AML-193 (cell line): ENCODE results near the gene LNPK.
A peak's percentile ranks its signal among the peaks of the same experiment; 100 is the strongest.
"Not testable (repeated sequence)": the region's sequence is repeated elsewhere in the genome, so short reads cannot be mapped to it uniquely, and the experiment has no call there.

Source experiments
- DNase-seq, 2 experiments: peaks; one replicate each; lab custom pipeline; 2025; lab: John Stamatoyannopoulos, UW

LNPK gene, protein sequence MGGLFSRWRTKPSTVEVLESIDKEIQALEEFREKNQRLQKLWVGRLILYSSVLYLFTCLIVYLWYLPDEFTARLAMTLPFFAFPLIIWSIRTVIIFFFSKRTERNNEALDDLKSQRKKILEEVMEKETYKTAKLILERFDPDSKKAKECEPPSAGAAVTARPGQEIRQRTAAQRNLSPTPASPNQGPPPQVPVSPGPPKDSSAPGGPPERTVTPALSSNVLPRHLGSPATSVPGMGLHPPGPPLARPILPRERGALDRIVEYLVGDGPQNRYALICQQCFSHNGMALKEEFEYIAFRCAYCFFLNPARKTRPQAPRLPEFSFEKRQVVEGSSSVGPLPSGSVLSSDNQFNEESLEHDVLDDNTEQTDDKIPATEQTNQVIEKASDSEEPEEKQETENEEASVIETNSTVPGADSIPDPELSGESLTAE

DNA sequence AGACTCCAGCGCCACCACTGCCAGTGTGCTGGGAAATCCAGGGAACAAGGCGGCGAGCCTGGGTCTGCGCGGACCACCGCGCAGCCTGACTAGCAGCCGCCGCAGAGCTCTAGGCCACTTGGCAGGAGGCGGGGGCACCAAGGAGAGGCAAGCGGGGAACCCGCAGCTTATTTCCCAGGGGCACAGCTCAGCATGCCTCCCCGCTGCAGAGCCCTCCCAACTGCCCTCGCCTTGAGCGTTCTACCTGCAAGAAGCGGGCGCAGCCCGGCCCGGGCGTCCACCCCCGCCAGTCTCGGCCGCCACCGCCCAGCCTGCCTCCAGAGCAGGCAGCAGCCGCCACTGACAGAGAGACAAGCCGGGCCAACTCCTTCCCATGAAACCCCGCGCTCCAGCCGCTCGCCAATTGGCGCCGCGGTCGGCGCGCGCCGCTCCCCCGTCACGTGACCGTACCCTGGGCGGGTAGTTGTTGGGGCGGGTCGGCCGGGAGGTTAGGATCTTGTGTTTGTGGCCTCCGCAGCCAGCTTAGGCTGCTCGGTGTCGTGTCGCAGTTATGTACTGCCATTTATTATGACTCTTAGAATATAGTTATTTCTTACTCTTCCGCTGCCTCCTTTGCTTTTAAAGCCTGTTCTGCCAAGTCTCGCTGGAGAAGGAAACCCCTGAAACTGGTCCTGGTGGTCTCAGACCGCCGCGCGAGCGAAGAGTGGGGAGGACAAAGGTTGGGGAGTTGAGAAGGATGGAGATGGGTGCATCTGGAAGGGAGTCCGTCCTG, at the start of gene LNPK:
Gene LNPK (minus strand): TSS at position 352 of the 772 bp plus-strand sequence. CDS start 6,683 bp downstream, outside the sequence.
- peak; percentile 87 to 88 for DNase-seq

DNA sequence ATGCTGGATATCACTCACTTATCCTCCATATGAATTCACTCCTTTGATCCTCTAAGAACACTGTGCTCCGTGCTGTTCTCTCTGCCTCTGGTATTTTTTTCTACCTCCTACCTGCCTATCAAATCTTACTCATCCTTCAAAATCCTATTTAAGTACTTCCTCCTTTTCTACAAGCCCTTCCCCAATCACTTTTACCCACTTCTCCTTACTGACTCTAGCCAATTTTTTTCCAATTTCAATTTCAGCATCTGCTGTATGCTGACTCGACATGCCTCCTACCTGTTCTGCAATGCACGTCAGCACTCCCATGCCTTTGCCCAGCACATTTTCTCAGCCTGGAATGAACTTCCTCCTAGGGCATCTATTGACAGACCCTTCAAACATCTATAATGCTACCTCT, 37.3 kb upstream of the LNPK start:
- peak; percentile 30 to 43 for DNase-seq

DNA sequence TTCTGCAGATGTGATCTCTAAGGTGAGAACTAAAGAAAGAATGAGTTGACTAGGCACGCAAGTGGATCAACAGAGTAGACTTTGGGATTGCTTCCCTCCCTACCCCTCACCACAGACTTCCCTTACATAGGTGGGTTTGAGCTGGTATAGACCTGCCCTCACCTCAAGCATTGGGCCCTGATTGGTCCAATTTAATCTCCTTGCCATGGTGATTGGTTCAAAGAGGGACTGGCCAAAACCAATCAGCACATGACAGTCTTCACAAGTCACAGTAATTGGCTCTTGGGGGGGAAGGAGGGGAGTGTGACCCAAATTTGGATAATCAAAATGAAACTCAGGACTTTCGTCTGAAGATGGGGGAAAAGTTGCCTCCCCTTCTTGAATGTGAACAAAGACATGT, 36.6 kb upstream of the LNPK start:
- DNase-seq: no peak

DNA sequence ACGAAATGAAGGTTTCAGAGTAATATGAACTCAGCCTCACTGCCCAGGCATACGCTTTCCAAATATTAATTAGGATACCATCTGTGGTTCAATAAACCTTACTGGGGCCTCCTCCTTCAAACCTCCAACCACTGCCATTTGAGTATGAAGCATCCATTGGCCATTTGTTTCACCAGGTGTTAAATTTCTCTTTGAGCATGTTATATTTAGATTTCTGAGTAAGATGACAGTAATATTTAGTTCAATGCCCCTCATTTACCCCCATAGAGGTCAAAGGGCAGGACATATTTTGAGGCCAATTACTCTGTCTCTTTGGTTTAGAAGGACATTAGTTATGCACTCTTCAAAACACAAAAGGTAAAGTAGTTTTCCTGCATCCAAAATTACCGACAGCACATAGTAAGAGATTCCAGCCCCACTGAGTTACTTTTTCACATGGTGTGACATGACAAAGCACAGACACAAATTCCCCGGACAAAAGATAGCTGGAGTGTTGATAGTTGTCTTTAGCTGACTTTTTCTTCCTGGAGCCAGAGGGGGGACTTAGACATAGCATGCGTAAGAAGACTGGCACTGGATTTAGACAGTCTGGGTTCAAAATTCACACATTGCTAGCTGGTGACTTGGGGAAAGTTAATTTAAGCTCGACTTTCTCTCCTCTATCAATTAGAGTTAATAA, 33.1 kb upstream of the LNPK start:
- no peak for DNase-seq

DNA sequence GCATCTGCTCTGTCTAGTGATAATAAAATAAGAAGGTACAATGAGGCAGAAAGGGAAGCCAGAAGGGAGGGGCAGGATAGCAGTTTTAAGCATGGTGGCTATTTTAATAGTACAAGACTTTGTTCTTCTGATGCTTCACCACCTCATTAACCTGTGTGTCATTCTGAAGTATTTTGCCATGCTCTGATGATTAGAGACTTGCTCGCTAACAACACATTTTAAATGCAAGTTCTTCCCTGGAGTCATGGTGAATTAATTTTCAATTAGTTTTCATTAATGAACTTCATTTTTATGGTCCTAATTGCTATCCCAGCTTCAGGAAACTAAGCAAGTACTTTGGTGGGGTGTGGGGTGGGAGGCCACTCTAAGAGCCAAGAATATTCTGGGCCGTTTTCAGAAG, 25.7 kb upstream of the LNPK start:
- DNase-seq: no peak

DNA sequence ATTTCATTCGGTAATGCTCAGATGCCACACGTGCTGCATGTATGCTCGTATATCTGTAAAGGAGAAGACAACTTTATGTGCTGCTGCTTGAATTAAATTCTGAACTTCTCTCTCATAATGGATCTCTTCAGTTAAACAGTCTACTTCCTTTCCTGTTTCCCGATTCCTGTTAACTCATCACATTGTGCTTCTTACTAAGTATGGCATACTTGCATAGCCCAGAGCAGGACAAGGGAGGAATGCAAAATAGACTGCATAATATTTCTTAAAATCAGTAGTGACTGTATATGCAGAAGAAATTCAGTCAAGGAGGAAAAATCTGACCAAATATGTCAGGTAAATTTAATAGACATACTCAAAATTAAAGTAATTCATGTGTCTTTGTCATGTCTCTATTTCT, 23.9 kb upstream of the LNPK start:
- DNase-seq: no peak

DNA sequence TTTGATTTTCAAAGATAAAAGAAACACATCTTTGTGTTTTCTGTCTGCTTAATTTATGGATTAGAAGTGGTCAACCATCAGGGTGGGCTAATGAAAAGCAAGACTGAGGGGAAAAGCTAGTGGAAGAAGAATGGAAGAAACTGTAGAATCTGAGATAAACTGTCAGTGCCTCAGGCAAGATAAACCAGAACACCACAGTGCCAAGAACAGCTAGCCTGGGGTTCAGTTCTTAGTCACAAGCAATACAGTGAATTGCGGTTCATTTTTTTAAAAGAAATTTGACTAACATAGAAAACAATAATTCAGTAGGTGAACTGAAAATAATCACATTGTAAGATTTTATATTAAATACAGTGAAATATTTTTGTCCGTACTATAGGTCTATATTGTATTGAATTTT, 22.0 kb upstream of the LNPK start:
- DNase-seq: no peak

DNA sequence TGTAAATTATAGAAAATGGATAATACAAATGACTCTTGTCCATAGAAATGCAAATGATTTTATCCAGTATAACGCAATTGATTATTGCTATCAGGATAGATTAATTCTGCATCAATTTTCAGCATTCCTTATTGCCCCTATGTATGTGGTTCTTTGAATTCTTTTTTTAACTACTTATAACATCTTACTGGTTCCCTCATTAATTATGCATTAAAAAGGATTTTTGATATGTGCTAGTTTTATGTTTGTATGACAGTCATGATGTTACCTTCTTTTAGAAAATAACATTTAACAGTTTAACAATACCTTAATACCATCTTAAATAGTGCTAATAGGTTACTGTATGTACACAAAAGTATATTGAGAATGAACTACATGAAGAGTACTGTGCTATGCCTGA, 20.0 kb upstream of the LNPK start:
- no peak for DNase-seq

DNA sequence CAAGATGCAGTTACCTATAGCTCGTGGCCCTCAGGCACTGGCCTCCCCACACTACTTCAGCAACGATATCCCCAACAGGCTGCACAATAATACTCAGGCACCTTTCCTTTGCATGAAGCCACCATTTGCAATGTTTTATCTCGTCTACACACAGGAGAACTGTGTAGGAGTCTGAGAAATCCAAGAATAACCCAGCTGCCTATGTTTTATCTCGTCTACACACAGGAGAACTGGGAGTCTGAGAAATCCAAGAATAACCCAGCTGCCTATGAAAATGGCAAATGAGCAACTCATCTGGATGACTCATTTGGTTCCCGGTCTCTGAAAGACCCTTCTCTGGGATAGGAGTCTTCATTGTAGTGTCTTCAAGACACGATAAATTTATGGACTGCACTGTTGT, 18.3 kb upstream of the LNPK start:
- no peak for DNase-seq

DNA sequence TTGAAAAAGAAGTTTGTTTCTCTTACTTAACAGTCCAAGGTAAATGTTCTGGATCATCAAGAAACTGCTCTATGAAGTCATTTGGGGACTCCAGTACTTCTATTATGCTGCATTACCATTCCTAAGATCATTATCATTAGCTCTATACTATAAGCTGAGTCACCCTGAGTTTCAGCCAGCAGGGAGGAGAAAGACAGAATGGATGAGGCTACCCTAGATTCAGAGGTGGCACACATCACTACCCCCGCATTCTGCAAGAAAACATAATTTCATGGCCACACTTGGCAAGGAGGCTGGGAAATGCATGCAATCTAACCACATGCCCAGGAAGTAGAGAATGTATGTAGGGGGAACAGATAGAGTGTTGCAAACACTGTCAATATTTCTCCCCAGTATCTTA, 16.6 kb upstream of the LNPK start:
- DNase-seq: peak; percentile 59 to 69

DNA sequence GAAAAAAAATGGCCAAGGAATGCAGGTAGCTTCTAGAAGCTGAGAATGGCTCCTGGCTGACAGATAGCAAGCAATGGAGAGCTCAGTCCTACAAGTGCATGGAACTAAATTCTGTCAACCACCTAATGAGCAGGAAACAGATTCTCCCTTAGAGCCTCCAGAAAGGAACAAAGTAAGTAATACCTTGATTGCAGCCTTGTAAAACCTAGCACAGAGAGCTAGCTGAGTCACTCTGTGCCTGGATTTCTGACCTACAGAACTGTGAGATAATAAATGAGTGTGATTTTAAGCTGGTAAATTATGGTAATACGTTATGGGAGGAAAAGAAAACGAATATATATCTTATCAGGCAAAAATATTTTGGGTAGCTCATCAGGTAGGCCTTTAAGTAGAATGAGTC, 7.4 kb upstream of the LNPK start:
- no peak for DNase-seq

DNA sequence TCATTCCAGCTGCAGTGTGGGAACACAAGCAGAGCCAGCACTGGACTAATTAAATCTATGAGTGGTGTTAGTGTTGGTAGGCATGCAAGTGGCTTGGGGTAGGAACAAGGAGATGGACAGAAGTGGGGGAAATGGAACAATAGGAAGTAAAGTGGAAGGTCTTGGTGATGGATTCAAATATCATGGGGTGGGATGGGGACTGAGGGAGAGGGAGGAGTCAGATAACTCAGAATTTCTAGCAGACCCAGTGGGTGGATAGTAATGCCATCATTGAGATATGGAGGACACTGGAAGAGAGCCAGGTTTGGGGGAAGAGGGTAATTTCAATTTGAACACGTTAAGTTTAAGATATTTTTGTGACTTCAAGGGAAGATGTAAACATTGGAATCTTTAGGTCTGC, 2.9 kb upstream of the LNPK start:
- DNase-seq: no peak

DNA sequence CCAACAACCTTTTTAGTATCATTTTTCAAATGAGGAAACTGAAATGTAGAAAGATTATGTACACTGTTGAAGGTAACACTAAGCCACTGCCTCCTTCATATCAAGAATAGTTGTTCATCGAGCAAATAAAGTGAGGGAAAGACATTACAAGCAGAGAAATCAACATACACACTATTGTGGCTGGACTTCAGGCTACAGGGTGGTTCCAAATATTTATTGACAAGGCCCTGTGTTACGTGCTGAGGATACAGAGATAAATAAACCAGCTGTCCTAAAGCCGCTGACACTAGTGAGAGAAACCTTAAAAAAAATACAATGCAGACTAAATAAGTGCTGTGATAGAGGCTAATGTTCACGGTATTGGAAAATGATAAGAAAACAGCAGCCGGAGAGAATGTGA, 1.9 kb upstream of the LNPK start:
- no peak for DNase-seq

DNA sequence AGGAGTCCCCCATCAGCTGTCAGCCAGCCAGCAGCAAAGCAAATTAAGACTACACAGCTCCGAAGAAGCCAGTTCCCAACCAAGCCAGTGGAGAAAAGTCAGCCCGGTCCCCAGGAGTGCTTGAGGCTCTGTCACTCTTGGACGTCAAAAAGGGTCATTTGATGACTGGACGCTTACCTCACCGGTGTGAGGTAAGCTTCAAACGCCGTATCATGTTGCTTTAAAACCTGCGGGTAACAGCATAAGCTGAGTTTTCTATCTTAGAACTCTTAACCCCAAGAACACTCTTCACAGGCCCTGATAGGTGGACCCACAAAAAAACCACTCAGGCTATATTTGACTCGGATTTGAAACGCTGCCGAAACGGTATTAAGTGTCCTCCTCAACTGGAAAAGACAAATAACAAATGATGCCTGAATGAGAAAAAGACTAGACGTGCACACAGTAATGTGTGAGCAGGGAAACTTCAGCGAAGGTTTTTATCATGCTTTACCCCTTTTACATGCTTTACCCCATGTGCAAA, 682 bp upstream of the LNPK start:
- no peak for DNase-seq

DNA sequence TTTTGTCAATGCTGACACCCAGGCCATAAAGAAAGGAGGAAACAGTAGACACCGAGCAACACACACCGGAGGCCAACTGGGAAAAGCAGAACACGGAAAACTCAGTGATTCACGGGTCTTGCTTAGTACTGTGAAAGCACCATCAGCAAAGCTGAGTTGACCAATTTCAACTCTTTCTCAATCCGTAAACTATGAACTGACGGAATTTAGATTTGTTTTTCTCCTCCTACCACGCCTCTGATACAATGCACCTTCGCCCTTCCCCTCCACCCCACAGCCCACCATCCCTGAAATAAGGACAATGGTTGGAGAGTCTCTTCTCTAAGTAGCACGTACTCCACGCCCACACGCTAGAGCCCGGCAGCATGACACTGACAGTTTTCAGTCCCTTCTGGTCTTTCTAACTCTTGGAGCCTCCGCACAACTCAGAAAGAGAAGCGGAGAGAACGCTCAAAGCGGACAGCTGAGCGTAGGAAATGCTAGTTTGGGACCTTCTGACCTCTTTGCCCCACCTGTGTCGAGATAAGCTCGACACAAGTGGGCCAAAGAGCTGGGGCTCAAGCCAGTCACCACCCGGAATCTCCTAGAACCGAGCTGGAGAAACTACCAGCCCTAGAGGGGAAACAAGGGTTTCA, 669 bp downstream of the LNPK start:
- peak; percentile 54 to 68 for DNase-seq

DNA sequence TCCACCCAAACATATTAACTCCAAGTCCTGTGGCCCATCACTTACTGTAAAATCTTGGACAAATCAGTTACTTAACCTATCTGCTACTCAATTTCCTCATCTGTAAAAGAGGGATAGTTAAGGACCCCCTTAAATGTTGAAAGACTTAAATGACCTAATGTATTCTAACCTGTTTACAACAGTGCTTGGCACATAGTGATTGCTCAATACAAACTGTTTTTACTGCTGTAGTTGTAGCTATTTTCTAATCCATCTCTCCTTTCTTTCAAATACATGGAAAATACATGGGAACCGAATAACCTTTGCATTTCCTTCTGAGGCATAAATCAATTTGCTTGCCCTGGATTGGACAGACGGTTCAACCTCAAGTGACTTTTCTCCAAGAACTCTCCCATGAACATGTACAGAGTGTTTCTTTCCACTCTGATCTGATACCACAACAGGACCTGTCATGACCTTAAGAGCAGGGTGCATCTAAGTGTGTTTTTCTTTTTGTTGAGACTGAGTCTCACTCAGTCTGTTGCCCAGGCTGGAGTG, 2.7 kb downstream of the LNPK start:
- DNase-seq: peak in 1 of 2 experiments; percentile 7

DNA sequence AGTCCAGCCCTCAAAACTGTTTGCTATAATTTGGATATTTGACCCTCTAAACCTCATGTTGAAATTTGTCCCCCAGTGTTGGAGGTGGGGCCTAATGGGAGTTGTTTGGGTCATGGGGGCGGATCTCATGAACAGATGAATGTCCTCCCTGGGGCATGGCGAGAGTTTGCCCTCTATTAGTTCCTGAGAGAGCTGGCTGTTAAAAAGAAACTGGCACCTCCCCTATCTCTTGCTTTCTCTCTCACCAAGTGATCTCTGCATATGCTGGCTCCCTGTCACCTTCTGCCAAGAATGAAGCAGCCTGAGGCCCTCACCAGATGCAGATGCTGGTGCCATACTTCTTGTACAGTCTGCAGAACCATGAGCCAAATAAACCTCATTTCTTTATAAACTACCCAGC, 12.0 kb downstream of the LNPK start:
- no peak for DNase-seq

DNA sequence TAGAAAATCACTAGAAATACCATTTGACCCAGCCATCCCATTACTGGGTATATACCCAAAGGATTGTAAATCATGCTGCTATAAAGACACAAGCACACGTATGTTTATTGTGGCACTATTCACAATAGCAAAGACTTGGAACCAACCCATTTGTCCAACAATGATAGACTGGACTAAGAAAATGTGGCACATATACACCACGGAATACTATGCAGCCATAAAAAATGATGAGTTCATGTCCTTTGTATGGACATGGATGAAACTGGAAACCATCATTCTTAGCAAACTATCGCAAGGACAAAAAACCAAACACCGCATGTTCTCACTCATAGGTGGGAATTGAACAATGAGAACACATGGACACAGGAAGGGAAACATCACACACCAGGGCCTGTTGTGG, 14.9 kb downstream of the LNPK start:
- not testable (repeated sequence) for DNase-seq

DNA sequence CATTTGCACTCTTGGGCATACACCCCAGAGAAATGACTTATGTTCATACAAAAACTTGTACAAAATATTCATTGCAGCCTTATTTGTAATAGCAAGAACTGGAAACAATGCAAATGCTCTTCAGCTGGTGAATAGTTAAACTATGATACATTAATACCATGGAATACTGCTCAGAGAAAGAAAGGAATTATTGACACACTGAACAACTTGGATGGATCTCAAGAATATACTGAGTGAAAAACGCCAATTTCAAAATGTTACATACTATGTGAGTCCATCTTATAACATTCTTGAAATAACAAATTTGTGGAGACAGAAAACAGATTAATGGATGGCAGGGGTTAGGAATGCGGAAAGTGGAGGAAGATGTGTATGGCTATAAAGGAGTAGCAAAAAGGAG, 17.2 kb downstream of the LNPK start:
- DNase-seq: no peak

DNA sequence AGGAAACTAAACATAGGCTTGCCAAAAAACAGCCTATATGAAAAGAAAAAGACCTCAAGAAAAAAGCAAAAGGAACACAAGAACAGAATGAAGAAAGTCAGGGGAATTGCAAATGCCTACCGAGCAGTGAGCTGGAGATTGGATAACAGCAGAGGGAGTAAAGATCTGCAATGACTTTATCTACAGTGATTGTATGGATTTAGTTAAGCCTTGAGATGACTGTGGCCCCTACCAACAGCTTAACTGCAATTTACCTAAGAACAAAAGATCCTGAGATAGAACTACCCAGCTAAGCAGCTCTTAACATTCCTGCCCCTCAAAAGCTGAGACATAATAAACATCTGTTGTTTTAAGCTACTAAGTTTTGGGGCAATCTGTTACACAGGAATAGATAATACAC, 20.5 kb downstream of the LNPK start:
- no peak for DNase-seq

DNA sequence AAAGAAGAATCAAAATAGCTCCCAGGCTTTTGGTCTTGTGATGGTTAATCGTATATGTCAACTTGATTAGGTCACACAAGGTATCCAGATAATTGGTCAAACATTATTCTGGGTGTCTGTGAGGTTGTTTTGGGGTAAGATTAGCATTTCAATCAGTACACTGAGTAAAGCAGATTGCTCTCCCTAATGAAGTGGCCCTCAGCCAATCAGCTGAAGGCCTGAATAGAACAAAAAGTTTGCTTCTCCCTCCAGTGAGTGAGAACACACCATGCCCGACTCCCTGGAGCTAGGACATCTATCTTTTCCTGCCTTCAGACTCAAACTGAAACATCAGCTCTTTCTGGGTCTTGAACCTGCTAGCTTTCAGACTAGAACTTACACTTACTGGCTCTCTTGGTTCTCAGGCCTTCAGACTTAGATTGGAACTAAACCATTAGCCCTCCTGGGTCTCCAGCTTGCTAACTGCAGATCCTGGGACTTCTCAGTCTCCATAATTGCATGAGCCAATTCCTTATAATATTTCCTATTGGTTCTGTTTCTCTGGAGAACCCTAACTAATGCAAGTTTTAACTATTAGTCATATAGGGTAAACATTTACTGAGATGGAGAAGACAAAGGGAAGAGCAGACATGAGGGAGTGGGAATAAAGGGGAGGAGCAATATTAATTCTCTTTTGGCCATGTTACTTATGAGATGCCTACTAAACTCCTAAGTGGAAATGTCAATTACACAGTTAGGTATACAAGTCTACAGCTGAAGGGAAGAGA, 25.5 kb downstream of the LNPK start:
- DNase-seq: no peak
